Endometrial microvascular endothelial cells (primary cell): ENCODE measurements around the gene RBM8A. TPM values are rescaled to one million over a fixed set of nuclear protein-coding genes. Genes with fewer than 3 reads are reported as not detected.

Experiments
- in situ Hi-C: cut with HindIII; loops from 2 replicates; pipeline ENCODE4 v1.10.0; 2017; ENCODE audit warnings: low sequenced_read_pairs, low pct_unique_long_range_greater_than_20kb; ENCODE audit errors: inconsistent ontology term
- total RNA-seq: library from RNA; depleted of rRNA; stranded (reverse); fragments of >200 nt; gene quantifications from one replicate; pipeline ENCODE4 v1.2.3, GENCODE V29; 2015; ENCODE audit errors: inconsistent ontology term

RBM8A gene
- total RNA-seq, 1 donor from 2014 or later, result 224 TPM

GRCh38 chr1:145891587-145892485 lies 35.4 kb downstream of the RBM8A start:
- in situ Hi-C loops, result no loop called here

GRCh38 chr1:145891143-145891542 lies 36.1 kb downstream of the RBM8A start:
- in situ Hi-C loops, result no loop called here

- in situ Hi-C loops, result no loop called here
Observed at GRCh38 chr1:145889722-145890121, 37.6 kb downstream of the RBM8A start.

GRCh38 chr1:145887631-145888030 lies 39.7 kb downstream of the RBM8A start:
- in situ Hi-C loops, result no loop called here

GRCh38 chr1:145886816-145887215 lies 40.5 kb downstream of the RBM8A start:
- in situ Hi-C loops, result no loop called here

GRCh38 chr1:145886390-145886789 lies 40.9 kb downstream of the RBM8A start:
- in situ Hi-C loops, result no loop called here

GRCh38 chr1:145885738-145886287 lies 41.5 kb downstream of the RBM8A start, which contains the start of gene ANKRD35:
Gene ANKRD35, minus strand, starts transcription at chr1:145885866. Its CDS starts 108 bp downstream, at chr1:145885758.
- in situ Hi-C loops, result no loop called here

- in situ Hi-C loops, result no loop called here
Observed at GRCh38 chr1:145884675-145885074, 42.6 kb downstream of the RBM8A start.

- in situ Hi-C loops, result no loop called here
Observed at GRCh38 chr1:145879775-145880174, 47.5 kb downstream of the RBM8A start.

GRCh38 chr1:145878724-145879123 lies 48.6 kb downstream of the RBM8A start:
- in situ Hi-C loops, result no loop called here

- in situ Hi-C loops, result no loop called here
Observed at GRCh38 chr1:145877923-145878486, 49.3 kb downstream of the RBM8A start.

GRCh38 chr1:145874646-145875045 lies 52.6 kb downstream of the RBM8A start:
- in situ Hi-C loops, result no loop called here

GRCh38 chr1:145871994-145872924 lies 55.0 kb downstream of the RBM8A start:
- in situ Hi-C loops, result no loop called here

Other genes with a start within 250 kb of the RBM8A start
- gene PDZK1, start 220.1 kb downstream of the RBM8A start, total RNA-seq, result not detected
- gene CD160, start 208.0 kb downstream of the RBM8A start, total RNA-seq, result not detected
- 13.0 TPM for gene RNF115, start 103.4 kb downstream of the RBM8A start, total RNA-seq
- gene POLR3C, start 103.3 kb downstream of the RBM8A start, total RNA-seq, result 30.4 TPM
- 5.4 TPM for gene NUDT17, start 81.9 kb downstream of the RBM8A start, total RNA-seq
- 40.0 TPM for gene PIAS3, start 68.4 kb downstream of the RBM8A start, total RNA-seq
- gene ANKRD35, start 41.6 kb downstream of the RBM8A start, total RNA-seq, result 0.93 TPM
- 5.0 TPM for gene ITGA10, start 17.4 kb downstream of the RBM8A start, total RNA-seq
- gene PEX11B, start 8.8 kb downstream of the RBM8A start, total RNA-seq, result 39.3 TPM
- gene LIX1L, start 30.5 kb upstream of the RBM8A start, total RNA-seq, result 46.2 TPM
- 0.46 TPM for gene ANKRD34A, start 37.1 kb upstream of the RBM8A start, total RNA-seq
- 11.2 TPM for gene POLR3GL, start 37.2 kb upstream of the RBM8A start, total RNA-seq
- gene TXNIP, start 69.1 kb upstream of the RBM8A start, total RNA-seq, result 60.7 TPM
- not detected for gene HJV, start 94.3 kb upstream of the RBM8A start, total RNA-seq
- gene NBPF10, start 217.3 kb upstream of the RBM8A start, total RNA-seq, result under 0.01 TPM